Measurements from ENCODE around the gene FAM83C. TPM values are rescaled to one million over a fixed set of nuclear protein-coding genes. Genes with fewer than 3 reads are reported as not detected.

The FAM83C gene
- polyA plus RNA-seq, 2 of the 4 experiments (the other 2 are of a cell fraction) = not detected

- ATAC-seq = no peak
- Histone ChIP-seq H3K9me3 (no peaks in the 10 kb centered on the region), H3K4me1 (peaks cover 40% of the 10 kb centered on the region), H3K4me2 (no peak overlapping the region), H3K27ac (no peak overlapping the region), H3K4me3 (no peak overlapping the region)
- no peak for TF ChIP-seq POLR2A (IDR thresholded peaks at IDR 0.05; ENCODE audit: low read length)
- no peak for TF ChIP-seq HOXB5 (CRISPR knock-in tag; IDR thresholded peaks at IDR 0.05)
- no peak for TF ChIP-seq CEBPB (IDR thresholded peaks at IDR 0.05)
- TF ChIP-seq PHF8 (IDR thresholded peaks at IDR 0.05; ENCODE audit: borderline replicate concordance, low read depth) = no peak
- TF ChIP-seq MAX (IDR thresholded peaks at IDR 0.05) = no peak
- no peak for TF ChIP-seq NFE2L2 (conservative IDR thresholded peaks at IDR 0.05; ENCODE audit: low read length)
- TF ChIP-seq ELK1 (IDR thresholded peaks at IDR 0.05; ENCODE audit: low read depth, low read length) = no peak
- TF ChIP-seq EP300 (IDR thresholded peaks at IDR 0.05) = no peak
- TF ChIP-seq BHLHE40 (IDR thresholded peaks at IDR 0.05; ENCODE audit: low read depth, low read length) = no peak
- TF ChIP-seq SMC3 (IDR thresholded peaks at IDR 0.05) = no peak
- no peak for TF ChIP-seq MAFK (IDR thresholded peaks at IDR 0.05; ENCODE audit: partially characterized antibody)
- no peak for TF ChIP-seq ZSCAN20 (CRISPR knock-in tag; IDR thresholded peaks at IDR 0.05)
- TF ChIP-seq ZNF302 (CRISPR knock-in tag; IDR thresholded peaks at IDR 0.05) = no peak
- no peak for TF ChIP-seq CHD4 (IDR thresholded peaks at IDR 0.05; ENCODE audit: borderline replicate concordance)
- no peak for TF ChIP-seq REST (IDR thresholded peaks at IDR 0.05)
- TF ChIP-seq ATOH8 (CRISPR knock-in tag; IDR thresholded peaks at IDR 0.05; ENCODE audit: low read depth) = no peak
- TF ChIP-seq E2F6 (IDR thresholded peaks at IDR 0.05; ENCODE audit: borderline replicate concordance, low read depth) = no peak
- no peak for TF ChIP-seq BCL3 (IDR thresholded peaks at IDR 0.05)
- no peak for TF ChIP-seq FOSB (CRISPR knock-in tag; IDR thresholded peaks at IDR 0.05)
- no peak for TF ChIP-seq HEYL (CRISPR knock-in tag; IDR thresholded peaks at IDR 0.05)
- 89% methylated on average over 4 of the region's 4 CpGs for WGBS (ENCODE audit: missing lambda C conversion rate)
- no peak for DNase-seq (ENCODE audit: low read depth in 1 of 2, low spot score in 1 of 2)
- ChIA-PET CTCF (interaction anchor here (0.8 to 14.7 kb wide), 12 partner anchors 12 to 336 kb away, joined by 3 to 267 read pairs (median 5); partner anchors contain the start of gene GDF5), POLR2A (interaction anchor here (0.5 kb wide), 1 partner anchor 37 kb away, joined by 4 read pairs; no protein-coding TSS in a partner anchor)
- no peak for FAIRE-seq
Measured at GRCh38 chr20:35300469-35301262, 8.4 kb upstream of the FAM83C start.

Measured in A549 (cell line).